Lower leg skin (tissue), 3 donors: Measurements from ENCODE around the gene EFNA4.

Source experiments
- POLR2A ChIP-seq, 2 donors: fragments of 450-650 bp; IDR thresholded peaks; one replicate each; pipeline ENCODE4 v1.6.1; 2016 to 2017; ENCODE audit warnings: antibody characterized with exemption in 2 of 2, mild to moderate bottlenecking in 1 of 2, moderate library complexity in 1 of 2
- TF ChIP-seq, protein P1 (sequence below), 3 donors: fragments of 450-650 bp; IDR thresholded peaks; one replicate each; pipeline ENCODE4 v1.5.1; 2016; ENCODE audit warnings: antibody characterized with exemption in 3 of 3, mild to moderate bottlenecking in 3 of 3, moderate library complexity in 2 of 3

DNA sequence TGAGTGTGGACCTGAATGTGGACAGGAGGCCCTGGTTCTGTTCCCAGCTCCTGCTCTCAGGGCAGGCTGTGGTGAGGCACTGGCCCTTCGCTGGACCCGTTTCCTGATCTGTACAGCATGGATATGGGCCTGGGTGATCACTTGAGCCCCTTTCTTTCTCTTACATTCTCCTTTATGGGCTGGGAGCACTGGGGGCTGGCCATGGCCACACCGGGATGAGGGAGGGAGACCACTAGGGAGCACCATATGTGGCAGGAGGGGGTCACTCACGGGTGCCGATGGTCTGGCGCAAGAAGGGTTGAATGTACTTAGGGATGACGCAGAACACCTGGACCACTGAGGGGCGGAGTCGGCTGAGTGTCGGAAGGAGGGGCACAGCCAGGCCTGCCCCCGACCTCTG lies 32.6 kb upstream of the EFNA4 start:
- TF ChIP-seq, protein P1, sequence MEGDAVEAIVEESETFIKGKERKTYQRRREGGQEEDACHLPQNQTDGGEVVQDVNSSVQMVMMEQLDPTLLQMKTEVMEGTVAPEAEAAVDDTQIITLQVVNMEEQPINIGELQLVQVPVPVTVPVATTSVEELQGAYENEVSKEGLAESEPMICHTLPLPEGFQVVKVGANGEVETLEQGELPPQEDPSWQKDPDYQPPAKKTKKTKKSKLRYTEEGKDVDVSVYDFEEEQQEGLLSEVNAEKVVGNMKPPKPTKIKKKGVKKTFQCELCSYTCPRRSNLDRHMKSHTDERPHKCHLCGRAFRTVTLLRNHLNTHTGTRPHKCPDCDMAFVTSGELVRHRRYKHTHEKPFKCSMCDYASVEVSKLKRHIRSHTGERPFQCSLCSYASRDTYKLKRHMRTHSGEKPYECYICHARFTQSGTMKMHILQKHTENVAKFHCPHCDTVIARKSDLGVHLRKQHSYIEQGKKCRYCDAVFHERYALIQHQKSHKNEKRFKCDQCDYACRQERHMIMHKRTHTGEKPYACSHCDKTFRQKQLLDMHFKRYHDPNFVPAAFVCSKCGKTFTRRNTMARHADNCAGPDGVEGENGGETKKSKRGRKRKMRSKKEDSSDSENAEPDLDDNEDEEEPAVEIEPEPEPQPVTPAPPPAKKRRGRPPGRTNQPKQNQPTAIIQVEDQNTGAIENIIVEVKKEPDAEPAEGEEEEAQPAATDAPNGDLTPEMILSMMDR (IDR thresholded peaks at IDR 0.05), result no peak
- no peak for TF ChIP-seq POLR2A (IDR thresholded peaks at IDR 0.05)
